ENCODE data around the gene MGAT3.
A peak's percentile ranks its signal among the peaks of the same experiment; 100 is the strongest.

MGAT3 gene

DNA sequence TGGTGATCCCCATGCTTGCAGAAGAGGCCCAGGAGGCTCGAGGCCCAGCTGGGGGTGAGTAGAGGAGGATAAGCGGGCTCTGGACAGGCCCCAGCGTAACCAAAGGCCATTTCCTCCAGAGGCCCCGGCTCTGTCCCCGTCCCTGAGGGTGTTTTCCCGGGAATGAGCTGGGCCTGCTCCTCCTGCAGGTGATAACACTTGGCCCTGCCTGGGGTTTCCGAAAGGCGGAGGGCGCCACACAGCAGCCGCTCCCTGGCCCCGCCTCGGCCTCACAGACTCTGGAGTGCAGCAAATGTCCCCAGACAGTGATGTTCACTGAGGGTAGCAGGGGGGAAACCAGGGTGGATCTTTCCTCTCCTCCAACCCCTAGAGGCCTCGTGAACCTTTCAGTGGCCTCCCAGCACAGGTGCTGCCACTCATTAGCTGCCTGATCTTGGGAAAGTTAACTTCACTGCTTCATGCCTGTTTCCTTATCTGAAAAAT, 10.5 kb upstream of the MGAT3 start:
- TF ChIP-seq CTCF (IDR thresholded peaks at IDR 0.05; ENCODE audit: insufficient read depth, low read depth, low read length, missing control alignments), result no peak
- DNase-seq (ENCODE audit: low read depth), result peak; percentile 84
- peak overlapping the region; percentile 65 for H3K4me3 ChIP-seq (ENCODE audit: low read depth, low read length)

DNA sequence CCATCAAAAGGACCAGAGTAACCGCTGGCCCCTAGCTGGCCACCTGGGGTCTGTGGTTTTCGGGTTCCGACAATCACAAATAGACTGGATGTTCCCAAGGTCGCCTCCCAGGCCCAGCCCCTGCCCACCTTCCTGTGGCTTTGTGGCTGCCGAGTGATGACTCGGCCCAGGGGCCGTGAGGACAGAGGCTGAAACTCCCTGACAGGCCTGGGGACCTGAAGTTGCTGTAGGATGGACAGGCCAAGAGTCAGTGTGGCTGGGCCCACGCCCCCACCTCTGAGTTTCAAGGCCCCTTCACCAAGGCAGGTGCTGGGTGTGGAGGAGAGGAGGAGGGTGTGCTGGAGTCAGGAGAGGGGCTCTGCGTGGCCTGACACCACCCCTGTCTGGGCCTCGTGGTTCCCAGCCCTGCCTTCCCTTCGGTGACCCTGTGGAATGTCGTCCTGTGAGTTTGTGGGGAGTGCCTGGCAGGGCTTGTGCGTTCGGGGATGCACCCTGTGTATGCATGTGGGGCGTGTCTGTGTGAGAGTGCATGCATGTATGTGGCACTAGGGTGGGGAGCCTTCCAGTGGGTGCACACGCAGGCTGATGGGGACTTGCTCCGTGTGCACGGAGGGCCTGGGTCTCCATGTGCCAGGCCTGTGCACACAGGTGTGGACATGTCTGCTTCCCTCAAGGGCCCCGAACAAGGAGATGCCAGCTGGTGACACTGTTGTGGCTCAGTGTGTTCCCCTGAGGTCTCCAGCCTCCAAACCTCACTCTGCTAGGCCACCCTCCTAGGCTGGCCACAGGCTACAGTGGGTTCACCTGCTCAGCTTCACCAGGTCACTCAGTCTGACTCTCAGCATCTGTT, 8.4 kb upstream of the MGAT3 start:
- peak overlapping the region; percentile 65 for H3K4me3 ChIP-seq (ENCODE audit: low read depth, low read length)
- no peak for DNase-seq (ENCODE audit: low read depth)

DNA sequence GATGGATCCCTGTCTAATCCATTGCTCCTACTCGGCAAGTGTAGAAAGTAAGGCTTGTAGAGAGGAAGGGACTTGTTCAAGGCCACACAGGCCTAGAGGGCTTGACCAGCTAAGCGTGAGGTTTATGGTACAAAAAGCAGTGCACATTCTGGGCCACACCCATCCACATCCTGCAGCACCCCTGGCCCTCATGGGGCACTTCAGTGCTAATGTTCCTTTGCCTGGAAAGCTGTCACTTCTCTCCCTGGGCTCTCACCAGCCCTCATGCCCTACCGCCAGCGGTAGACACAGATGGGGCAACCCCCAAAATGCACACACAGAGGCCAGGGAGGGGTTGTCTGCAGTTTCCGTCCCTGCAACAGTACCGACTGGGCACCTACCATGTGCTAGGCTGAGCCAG, 7.1 kb upstream of the MGAT3 start:
- peak overlapping the region; percentile 65 for H3K4me3 ChIP-seq (ENCODE audit: low read depth, low read length)
- peak; percentile 56 for DNase-seq (ENCODE audit: low read depth)
- TF ChIP-seq CTCF (IDR thresholded peaks at IDR 0.05; ENCODE audit: insufficient read depth, low read depth, low read length, missing control alignments), result no peak

More for the DNA sequence above, 8.4 kb upstream of the MGAT3 start:
- TF ChIP-seq CTCF (IDR thresholded peaks at IDR 0.05; ENCODE audit: insufficient read depth, low read depth, low read length, missing control alignments), result no peak

DNA sequence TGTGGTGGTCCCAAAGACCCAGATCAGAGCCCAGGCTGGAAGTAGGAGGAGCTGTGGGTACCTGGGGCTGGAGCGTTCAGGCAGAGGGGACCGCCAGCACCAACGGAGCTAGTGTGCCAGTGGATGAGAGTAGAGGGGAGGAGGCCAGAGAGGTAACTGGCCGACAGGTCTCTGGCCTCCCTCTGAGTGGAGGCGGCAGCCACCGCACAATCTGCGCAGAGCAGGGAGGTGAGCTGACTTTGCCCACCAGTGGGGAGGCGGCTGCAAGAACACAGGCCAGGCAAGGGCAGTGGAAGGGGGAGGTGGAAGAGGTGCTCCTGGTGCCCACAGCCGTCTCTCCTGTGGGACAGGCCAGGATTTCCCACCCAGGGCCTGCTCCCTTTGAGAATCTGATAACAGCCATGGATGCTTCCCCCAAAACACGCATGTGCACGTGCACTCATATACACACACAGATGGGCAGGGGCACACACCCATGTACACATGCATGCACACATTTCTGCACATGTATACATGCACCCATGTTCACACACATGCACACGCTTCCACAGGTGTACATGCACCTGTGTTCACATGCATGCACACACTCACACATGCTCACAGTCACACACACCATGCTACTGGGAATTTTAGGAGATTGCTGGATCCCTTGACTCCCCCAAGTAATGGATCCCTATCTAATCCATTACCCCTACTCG, 6.4 kb upstream of the MGAT3 start:
- TF ChIP-seq CTCF (IDR thresholded peaks at IDR 0.05; ENCODE audit: insufficient read depth, low read depth, low read length, missing control alignments), result no peak
- H3K4me3 ChIP-seq (ENCODE audit: low read depth, low read length), result no peak overlapping the region
- DNase-seq (ENCODE audit: low read depth), result no peak

- no peak overlapping the region for H3K4me3 ChIP-seq (ENCODE audit: low read depth, low read length)
- no peak for DNase-seq (ENCODE audit: low read depth)
- no peak for TF ChIP-seq CTCF (IDR thresholded peaks at IDR 0.05; ENCODE audit: insufficient read depth, low read depth, low read length, missing control alignments)
These were observed 4.1 kb upstream of the MGAT3 start for GRCh38 chr22:39452740-39453040.

- no peak overlapping the region for H3K4me3 ChIP-seq (ENCODE audit: low read depth, low read length)
- no peak for TF ChIP-seq CTCF (IDR thresholded peaks at IDR 0.05; ENCODE audit: insufficient read depth, low read depth, low read length, missing control alignments)
- no peak for DNase-seq (ENCODE audit: low read depth)
These were observed 2.9 kb upstream of the MGAT3 start for GRCh38 chr22:39453765-39454378.

Measured in GM12865 (cell line).